ENCODE data around the gene RSAD2. TPM values are rescaled to one million over a fixed set of nuclear protein-coding genes. Genes with fewer than 3 reads are reported as not detected.

The RSAD2 gene
- total RNA-seq, 4 donors from 2014 or later = 0.30 to 7.6 (median 4.7) TPM

DNA sequence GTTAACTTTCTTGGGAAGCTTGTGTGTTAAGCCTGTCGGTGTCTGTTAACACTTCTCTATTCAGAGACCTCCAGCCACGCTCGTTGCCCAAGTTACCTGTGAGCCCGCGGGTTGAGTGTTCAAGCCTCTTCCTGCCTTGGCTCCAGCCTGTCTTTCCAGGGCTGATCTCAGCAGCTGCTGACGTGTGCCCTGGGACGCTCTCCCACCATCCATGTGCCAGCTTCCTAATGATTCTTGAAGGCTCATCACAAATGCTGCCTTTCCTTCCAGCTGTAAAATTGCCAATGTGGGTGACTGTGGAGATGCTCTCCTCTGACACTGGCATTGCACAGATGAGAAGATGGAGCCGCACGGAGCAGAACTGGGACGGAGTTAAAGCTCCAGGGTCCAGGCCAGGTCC lies 45.7 kb downstream of the RSAD2 start:
- H3K27me3 ChIP-seq = no peaks in the 10 kb centered on the region
- WGBS, 2 donors = 80 to 90% methylated on average over 10 of the region's 10 CpGs
- H3K4me3 ChIP-seq = no peak overlapping the region
- no peak for DNase-seq (ENCODE audit: low spot score in 2 of 2)
- peaks cover 0 to 67% (median 4%) of the 10 kb centered on the region in 4 donors for H3K4me1 ChIP-seq
- no peak overlapping the region for H3K27ac ChIP-seq
- no peaks in the 10 kb centered on the region for H3K9me3 ChIP-seq
- no peaks in the 10 kb centered on the region for H3K36me3 ChIP-seq
- TF ChIP-seq EP300 (IDR thresholded peaks at IDR 0.05) = no peak
- TF ChIP-seq, protein P1, sequence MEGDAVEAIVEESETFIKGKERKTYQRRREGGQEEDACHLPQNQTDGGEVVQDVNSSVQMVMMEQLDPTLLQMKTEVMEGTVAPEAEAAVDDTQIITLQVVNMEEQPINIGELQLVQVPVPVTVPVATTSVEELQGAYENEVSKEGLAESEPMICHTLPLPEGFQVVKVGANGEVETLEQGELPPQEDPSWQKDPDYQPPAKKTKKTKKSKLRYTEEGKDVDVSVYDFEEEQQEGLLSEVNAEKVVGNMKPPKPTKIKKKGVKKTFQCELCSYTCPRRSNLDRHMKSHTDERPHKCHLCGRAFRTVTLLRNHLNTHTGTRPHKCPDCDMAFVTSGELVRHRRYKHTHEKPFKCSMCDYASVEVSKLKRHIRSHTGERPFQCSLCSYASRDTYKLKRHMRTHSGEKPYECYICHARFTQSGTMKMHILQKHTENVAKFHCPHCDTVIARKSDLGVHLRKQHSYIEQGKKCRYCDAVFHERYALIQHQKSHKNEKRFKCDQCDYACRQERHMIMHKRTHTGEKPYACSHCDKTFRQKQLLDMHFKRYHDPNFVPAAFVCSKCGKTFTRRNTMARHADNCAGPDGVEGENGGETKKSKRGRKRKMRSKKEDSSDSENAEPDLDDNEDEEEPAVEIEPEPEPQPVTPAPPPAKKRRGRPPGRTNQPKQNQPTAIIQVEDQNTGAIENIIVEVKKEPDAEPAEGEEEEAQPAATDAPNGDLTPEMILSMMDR (IDR thresholded peaks at IDR 0.05) = no peak
- TF ChIP-seq POLR2A (IDR thresholded peaks at IDR 0.05) = no peak

DNA sequence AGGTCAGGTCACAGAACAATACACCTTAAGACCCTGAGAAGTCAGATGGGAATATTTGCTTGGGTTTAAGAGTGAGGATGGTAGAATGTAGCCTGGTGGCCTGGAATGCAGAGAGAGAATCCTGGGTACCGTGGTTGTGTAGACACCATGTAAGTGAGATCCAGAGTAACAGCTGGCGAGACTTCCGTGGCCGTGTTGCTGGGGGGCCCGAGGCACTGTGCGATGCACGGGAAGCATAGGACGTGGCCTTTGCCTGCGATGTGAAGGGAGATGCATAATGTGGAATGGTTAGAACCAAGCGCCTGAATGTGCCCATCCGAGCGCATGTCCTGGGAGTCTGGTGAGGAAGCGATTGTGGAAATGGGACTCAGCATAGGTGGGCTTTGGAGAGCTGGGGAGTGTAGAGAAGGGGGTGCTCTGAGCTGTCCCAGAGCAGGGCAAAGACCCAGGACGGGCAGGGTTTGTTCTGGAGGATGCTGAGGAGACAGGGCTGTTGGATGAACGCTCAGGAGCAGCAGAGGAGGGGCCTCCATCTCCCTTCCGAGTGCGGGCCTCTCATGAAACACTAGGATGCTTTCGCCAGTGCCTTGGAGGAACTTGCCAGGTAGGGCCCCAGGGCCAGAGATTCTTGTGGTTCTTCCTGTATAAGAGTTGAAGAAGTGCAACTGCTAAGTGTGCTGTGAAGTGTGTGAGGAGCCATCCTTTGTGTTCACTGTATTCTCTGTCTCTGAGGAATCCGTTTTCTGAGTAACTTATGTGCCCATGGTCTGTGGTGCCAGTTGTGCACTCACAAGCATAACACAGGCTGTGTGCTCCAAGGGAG lies 46.7 kb downstream of the RSAD2 start:
- TF ChIP-seq POLR2A (IDR thresholded peaks at IDR 0.05) (no peak), EP300 (IDR thresholded peaks at IDR 0.05) (no peak)
- TF ChIP-seq, protein P1 (IDR thresholded peaks at IDR 0.05) = no peak
- WGBS, 2 donors = 92 to 93% methylated on average over 19 of the region's 19 CpGs
- Histone ChIP-seq H3K4me3 (no peak overlapping the region), H3K27ac (peak overlapping the region in 1 of 4 donors; percentile 34), H3K4me1 (peaks cover 0 to 69% (median 5%) of the 10 kb centered on the region in 4 donors), H3K36me3 (no peaks in the 10 kb centered on the region), H3K27me3 (no peaks in the 10 kb centered on the region), H3K9me3 (no peaks in the 10 kb centered on the region)
- DNase-seq (ENCODE audit: low spot score in 2 of 2) = no peak

DNA sequence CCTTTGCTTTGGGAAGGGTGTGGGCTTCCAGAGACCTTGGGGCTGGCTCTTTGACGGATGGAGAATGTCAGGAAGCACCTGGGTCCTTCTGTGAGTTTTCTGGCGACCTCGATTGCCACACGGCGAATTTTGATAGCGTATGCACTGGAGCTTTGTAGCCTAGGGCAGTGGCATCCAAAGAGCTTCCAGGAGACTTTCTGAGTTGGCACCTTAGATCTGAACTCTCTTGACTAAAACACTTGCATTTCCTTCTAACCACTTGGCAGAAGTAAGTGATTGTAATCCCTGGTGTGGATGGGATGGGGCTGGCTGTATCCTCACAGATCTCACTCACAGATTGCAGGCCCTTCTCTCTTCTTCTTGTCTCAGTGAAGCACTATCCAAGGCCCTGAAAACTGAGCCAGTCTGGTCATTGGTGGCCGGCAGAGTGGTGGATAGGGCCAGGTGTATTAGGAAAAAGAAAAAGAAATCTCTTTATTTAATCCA lies 47.4 kb downstream of the RSAD2 start:
- no peak for DNase-seq (ENCODE audit: low spot score in 2 of 2)
- Histone ChIP-seq H3K27ac (peak overlapping the region in 1 of 4 donors; percentile 34), H3K36me3 (no peaks in the 10 kb centered on the region), H3K27me3 (no peaks in the 10 kb centered on the region), H3K9me3 (no peaks in the 10 kb centered on the region), H3K4me1 (peaks cover 0 to 64% (median 5%) of the 10 kb centered on the region in 4 donors), H3K4me3 (no peak overlapping the region)
- WGBS, 2 donors = 75% methylated on average over 7 of the region's 7 CpGs
- TF ChIP-seq POLR2A (IDR thresholded peaks at IDR 0.05) (no peak), EP300 (IDR thresholded peaks at IDR 0.05) (no peak)
- TF ChIP-seq, protein P1 (IDR thresholded peaks at IDR 0.05) = no peak

DNA sequence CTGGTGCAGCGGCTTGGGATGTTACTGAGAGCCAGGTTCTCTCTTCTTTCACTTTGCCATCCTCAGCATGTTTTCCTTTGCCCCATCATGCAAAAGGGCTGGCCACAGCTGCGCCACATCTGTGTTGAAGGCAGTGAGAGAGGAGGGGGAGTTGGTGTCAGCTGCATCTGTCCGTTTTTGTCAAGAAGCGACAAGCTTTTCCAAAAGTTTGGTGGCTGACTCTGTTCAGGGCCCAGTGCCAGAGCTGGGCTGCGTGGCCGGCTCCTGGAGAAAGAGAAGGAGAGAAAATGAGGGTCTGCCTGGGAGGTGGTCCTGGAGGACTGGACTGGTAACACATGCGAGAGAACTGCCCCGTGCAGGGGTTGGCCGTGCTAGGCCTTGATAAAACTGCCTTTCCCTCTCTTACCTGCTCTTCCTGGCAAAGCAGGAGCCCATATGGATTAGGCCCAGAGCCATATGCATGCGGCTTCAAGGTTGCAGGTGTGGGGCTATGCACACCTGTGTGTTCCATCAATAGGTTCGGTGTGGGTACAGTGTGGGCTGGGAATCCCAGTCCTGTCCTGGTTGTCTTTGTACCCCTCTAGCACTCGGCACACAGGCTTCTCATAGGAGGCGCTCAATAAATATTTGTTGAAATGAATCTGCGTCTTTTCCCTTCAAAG lies 48.6 kb downstream of the RSAD2 start:
- no peaks in the 10 kb centered on the region for H3K9me3 ChIP-seq
- H3K4me3 ChIP-seq = no peak overlapping the region
- peak overlapping the region in 1 of 4 donors; percentile 0 for H3K27ac ChIP-seq
- TF ChIP-seq POLR2A (IDR thresholded peaks at IDR 0.05) = no peak
- TF ChIP-seq, protein P1 (IDR thresholded peaks at IDR 0.05) = no peak
- no peak for TF ChIP-seq EP300 (IDR thresholded peaks at IDR 0.05)
- DNase-seq (ENCODE audit: low spot score in 2 of 2) = no peak
- peaks cover 0 to 61% (median 1%) of the 10 kb centered on the region in 4 donors for H3K4me1 ChIP-seq
- no peaks in the 10 kb centered on the region for H3K27me3 ChIP-seq
- 87 to 90% methylated on average over 14 of the region's 14 CpGs for WGBS, 2 donors
- no peaks in the 10 kb centered on the region for H3K36me3 ChIP-seq

DNA sequence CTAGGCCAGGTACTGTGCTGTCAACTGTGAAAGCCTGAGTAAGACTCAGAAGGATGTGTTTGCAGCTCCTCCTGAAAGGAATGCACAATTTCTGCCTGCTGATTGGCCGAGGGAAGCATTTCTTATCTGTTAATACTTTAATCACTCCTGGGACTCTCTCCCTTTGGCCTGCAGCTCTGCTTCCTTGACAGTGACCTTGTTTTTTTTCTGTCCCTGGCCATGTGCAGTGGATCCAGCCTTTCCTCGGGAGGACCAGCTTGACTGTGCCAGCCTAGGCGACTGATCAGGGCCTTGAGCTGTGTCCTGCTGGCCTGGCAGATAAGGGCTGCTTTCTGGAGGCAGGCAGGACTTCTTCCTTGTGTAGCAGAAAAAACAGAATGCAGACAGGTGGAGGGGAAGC lies 49.6 kb downstream of the RSAD2 start:
- WGBS, 2 donors = 58 to 67% methylated on average over 3 of the region's 3 CpGs
- Histone ChIP-seq H3K4me1 (peaks cover 0 to 57% (median 1%) of the 10 kb centered on the region in 4 donors), H3K27ac (peak overlapping the region in 1 of 4 donors; percentile 16), H3K27me3 (no peaks in the 10 kb centered on the region), H3K36me3 (no peaks in the 10 kb centered on the region), H3K4me3 (no peak overlapping the region), H3K9me3 (no peaks in the 10 kb centered on the region)
- DNase-seq (ENCODE audit: low spot score in 2 of 2) = no peak
- TF ChIP-seq EP300 (IDR thresholded peaks at IDR 0.05) (no peak), POLR2A (IDR thresholded peaks at IDR 0.05) (no peak)
- TF ChIP-seq, protein P1 (IDR thresholded peaks at IDR 0.05) = no peak
